ENCODE data around the gene ZNF335.

DNA sequence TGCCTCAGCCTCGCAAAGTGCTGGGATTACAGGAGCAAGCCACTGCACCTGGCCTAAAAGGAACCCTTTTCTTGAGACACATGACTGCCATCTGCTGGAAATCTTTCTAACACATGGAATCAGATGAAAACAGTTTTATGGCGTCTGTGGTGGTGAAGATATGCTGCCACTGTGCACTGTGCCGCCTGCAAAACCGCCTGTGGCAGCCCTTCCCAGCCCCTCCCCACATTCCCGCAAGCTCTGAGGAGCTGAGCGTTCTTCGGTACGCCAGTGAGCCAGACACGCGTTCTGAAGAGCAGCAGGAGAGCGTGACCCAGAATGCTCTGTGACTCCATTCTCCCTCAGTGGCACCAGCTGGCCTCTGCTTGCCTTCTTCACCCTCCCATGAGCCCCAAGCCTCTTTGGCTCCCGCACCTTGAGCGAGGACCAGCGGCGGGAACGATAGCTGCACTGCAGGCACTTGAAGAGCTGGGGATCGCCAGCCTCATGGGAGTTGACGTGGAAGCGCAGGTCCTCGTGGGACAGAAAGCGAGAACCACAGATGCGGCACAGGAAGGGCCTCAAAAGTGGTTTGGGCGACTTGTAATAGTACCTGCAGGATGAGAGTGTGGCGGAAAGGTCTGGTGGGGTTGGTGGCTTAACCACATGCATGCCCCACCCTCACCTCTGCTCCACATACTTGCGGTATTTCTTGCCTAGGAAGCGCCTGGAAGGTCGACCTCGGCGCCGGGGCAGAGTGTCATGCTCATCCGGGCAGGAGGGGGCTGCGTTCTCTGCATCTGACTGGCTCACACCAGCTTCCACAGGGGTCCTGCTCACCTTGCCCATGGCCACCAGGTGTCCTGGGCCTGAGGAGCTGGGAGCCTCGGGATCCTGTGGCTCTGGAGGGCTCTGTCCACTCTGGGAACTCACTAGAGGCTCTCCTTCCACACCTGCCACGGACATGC is 8.7 kb downstream of the ZNF335 start:
- TF ChIP-seq, protein P1, sequence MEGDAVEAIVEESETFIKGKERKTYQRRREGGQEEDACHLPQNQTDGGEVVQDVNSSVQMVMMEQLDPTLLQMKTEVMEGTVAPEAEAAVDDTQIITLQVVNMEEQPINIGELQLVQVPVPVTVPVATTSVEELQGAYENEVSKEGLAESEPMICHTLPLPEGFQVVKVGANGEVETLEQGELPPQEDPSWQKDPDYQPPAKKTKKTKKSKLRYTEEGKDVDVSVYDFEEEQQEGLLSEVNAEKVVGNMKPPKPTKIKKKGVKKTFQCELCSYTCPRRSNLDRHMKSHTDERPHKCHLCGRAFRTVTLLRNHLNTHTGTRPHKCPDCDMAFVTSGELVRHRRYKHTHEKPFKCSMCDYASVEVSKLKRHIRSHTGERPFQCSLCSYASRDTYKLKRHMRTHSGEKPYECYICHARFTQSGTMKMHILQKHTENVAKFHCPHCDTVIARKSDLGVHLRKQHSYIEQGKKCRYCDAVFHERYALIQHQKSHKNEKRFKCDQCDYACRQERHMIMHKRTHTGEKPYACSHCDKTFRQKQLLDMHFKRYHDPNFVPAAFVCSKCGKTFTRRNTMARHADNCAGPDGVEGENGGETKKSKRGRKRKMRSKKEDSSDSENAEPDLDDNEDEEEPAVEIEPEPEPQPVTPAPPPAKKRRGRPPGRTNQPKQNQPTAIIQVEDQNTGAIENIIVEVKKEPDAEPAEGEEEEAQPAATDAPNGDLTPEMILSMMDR (IDR thresholded peaks at IDR 0.05) = peak in 2 of 4 experiments; percentile 45 to 46
- TF ChIP-seq POLR2AphosphoS5 (IDR thresholded peaks at IDR 0.05) = peak; percentile 44
